SK-N-SH (cell line): Measurements from ENCODE around the gene RHBDD3. TPM values are rescaled to one million over a fixed set of nuclear protein-coding genes. Genes with fewer than 3 reads are reported as not detected.

Experiments
- CTCF ChIA-PET: fragments of 300-600, 350-600 bp; formaldehyde crosslinking; extraction: SDS; loops from one replicate; lab custom pipeline; 2021; lab: Yijun Ruan, JAX
- POLR2A ChIA-PET: fragments of 350-600 bp; sonication (Branson Sonifier 250); formaldehyde crosslinking; extraction: SDS; loops from one replicate; lab custom pipeline; 2020; ENCODE audit warnings: antibody characterized with exemption, inconsistent platforms; lab: Yijun Ruan, JAX
- DNase-seq: peaks from one replicate; pipeline ENCODE4 v3.0.0; 2012
- H2AFZ ChIP-seq: fragments of 200-600 bp; sonication (generic); 2 replicates; pipeline ENCODE4 v1.8.1; 2016; ENCODE audit warnings: antibody characterized with exemption, mild to moderate bottlenecking, low read depth
- H3F3A ChIP-seq: fragments of 200-600 bp; sonication (generic); replicated peaks from 2 replicates; pipeline ENCODE3; 2016; ENCODE audit warnings: antibody characterized with exemption, mild to moderate bottlenecking; ENCODE audit not compliant: insufficient read depth
- H3K27ac ChIP-seq, 2 experiments: fragments of 200-500 bp in 1 of 2; fragments of 200-600 bp in 1 of 2; sonication (Bioruptor generic) in 1 of 2; sonication (generic), shearing (Covaris generic) in 1 of 2; 2 replicates each; pipeline versions ENCODE4 v1.5.1 to v1.6.1; 2014 to 2016; ENCODE audit warnings: low read depth in 2 of 2, inconsistent platforms in 1 of 2, low read length in 1 of 2, mild to moderate bottlenecking in 1 of 2, mixed read lengths in 1 of 2
- H3K27me3 ChIP-seq: fragments of 200-600 bp; sonication (generic), shearing (Covaris generic); 2 replicates; pipeline ENCODE4 v1.6.1; 2016; ENCODE audit warnings: mixed run types; ENCODE audit not compliant: insufficient read depth
- H3K36me3 ChIP-seq, 2 experiments: fragments of 200-500 bp in 1 of 2; fragments of 200-600 bp in 1 of 2; sonication (Bioruptor generic) in 1 of 2; sonication (generic) in 1 of 2; replicated peaks in 1 of 2; 2 replicates each; pipeline versions ENCODE3 to v1.5.1; 2014 to 2016; ENCODE audit warnings: low read length in 1 of 2, mild to moderate bottlenecking in 1 of 2; ENCODE audit not compliant: insufficient read depth in 2 of 2, control insufficient read depth in 1 of 2
- H3K4me1 ChIP-seq, 2 experiments: fragments of 200-500 bp in 1 of 2; fragments of 200-600 bp in 1 of 2; sonication (Bioruptor generic) in 1 of 2; sonication (generic), shearing (Covaris generic) in 1 of 2; 2 replicates each; pipeline versions ENCODE4 v1.5.1 to v1.6.1; 2014 to 2016; ENCODE audit warnings: low read depth in 1 of 2, low read length in 1 of 2, mixed run types in 1 of 2; ENCODE audit not compliant: insufficient read depth in 2 of 2, control insufficient read depth in 1 of 2
- H3K4me2 ChIP-seq: fragments of 200-600 bp; sonication (generic), shearing (Covaris generic); 2 replicates; pipeline ENCODE4 v1.6.1; 2017; ENCODE audit warnings: mixed run types
- H3K4me3 ChIP-seq, 2 experiments: fragments of 200-500 bp in 1 of 2; fragments of 200-600 bp in 1 of 2; sonication (Bioruptor generic) in 1 of 2; sonication (generic), shearing (Covaris generic) in 1 of 2; 2 replicates each; pipeline versions ENCODE4 v1.5.1 to v1.8.1; 2014 to 2016; ENCODE audit warnings: low read depth in 2 of 2, inconsistent platforms in 1 of 2, low read length in 1 of 2, mild to moderate bottlenecking in 1 of 2, mixed read lengths in 1 of 2, moderate library complexity in 1 of 2
- H3K79me2 ChIP-seq: fragments of 200-600 bp; sonication (generic); 2 replicates; pipeline ENCODE4 v1.8.1; 2017; ENCODE audit warnings: mild to moderate bottlenecking; ENCODE audit not compliant: insufficient read depth
- H3K9ac ChIP-seq: fragments of 200-600 bp; sonication (generic); 2 replicates; pipeline ENCODE4 v1.6.1; 2017; ENCODE audit warnings: mixed run types
- H3K9me2 ChIP-seq: fragments of 200-600 bp; sonication (generic); 2 replicates; pipeline ENCODE4 v1.6.1; 2017; ENCODE audit warnings: mixed run types
- H3K9me3 ChIP-seq: fragments of 200-600 bp; sonication (generic); 2 replicates; pipeline ENCODE4 v1.6.1; 2017; ENCODE audit warnings: mixed run types, mild to moderate bottlenecking, moderate library complexity
- H4K20me1 ChIP-seq: fragments of 200-600 bp; sonication (generic); 2 replicates; pipeline ENCODE4 v1.6.1; 2017; ENCODE audit warnings: mild to moderate bottlenecking, mixed run types; ENCODE audit not compliant: insufficient read depth
- CHD2 ChIP-seq: fragments of 150-350 bp; IDR thresholded peaks from 2 replicates; pipeline ENCODE4 v1.6.1; 2018; ENCODE audit warnings: low read length; ENCODE audit not compliant: partially characterized antibody
- CTCF ChIP-seq: fragments of 200-600 bp; sonication (generic); IDR thresholded peaks from 2 replicates; pipeline ENCODE4 v1.6.1; 2017; ENCODE audit warnings: antibody characterized with exemption, mild to moderate bottlenecking, moderate library complexity
- ELF1 ChIP-seq: IDR thresholded peaks from 2 replicates; pipeline ENCODE4 v1.4.0; 2012
- EZH2phosphoT487 ChIP-seq: fragments of 200-600 bp; sonication (generic); IDR thresholded peaks from 2 replicates; pipeline ENCODE4 v1.6.1; 2017; ENCODE audit warnings: low read depth, mixed run types, mild to moderate bottlenecking, antibody characterized with exemption, moderate library complexity, borderline replicate concordance
- FOSL2 ChIP-seq: IDR thresholded peaks from 2 replicates; pipeline ENCODE4 v1.4.0; 2012; ENCODE audit warnings: low read depth, mild to moderate bottlenecking, moderate library complexity, borderline replicate concordance
- FOXM1 ChIP-seq: IDR thresholded peaks from 2 replicates; pipeline ENCODE4 v1.4.0; 2012; ENCODE audit warnings: low read depth, mild to moderate bottlenecking
- IRF3 ChIP-seq: fragments of 150-350 bp; IDR thresholded peaks from 2 replicates; pipeline ENCODE4 v1.6.1; 2016; ENCODE audit warnings: mild to moderate bottlenecking, low read depth, low read length
- MEF2A ChIP-seq: IDR thresholded peaks from 2 replicates; pipeline ENCODE4 v1.4.0; 2012; ENCODE audit warnings: low read depth, borderline replicate concordance
- NFIC ChIP-seq: IDR thresholded peaks from 2 replicates; pipeline ENCODE4 v1.4.0; 2012; ENCODE audit warnings: borderline replicate concordance
- NRF1 ChIP-seq: IDR thresholded peaks from 2 replicates; pipeline ENCODE4 v1.6.1; 2012; ENCODE audit warnings: low read depth, mild to moderate bottlenecking, low read length
- PBX3 ChIP-seq: IDR thresholded peaks from 2 replicates; pipeline ENCODE4; 2012
- POLR2AphosphoS5 ChIP-seq: IDR thresholded peaks from 2 replicates; pipeline ENCODE4 v1.6.1; 2012; ENCODE audit warnings: low read depth, low read length
- RCOR1 ChIP-seq: fragments of 150-350 bp; IDR thresholded peaks from 2 replicates; pipeline ENCODE4 v1.6.1; 2017; ENCODE audit warnings: antibody characterized with exemption, low read length
- RFX5 ChIP-seq: IDR thresholded peaks from 2 replicates; pipeline ENCODE4 v1.6.1; 2012; ENCODE audit warnings: mild to moderate bottlenecking, improper control_type of control experiment, low read length
- RXRA ChIP-seq: IDR thresholded peaks from 2 replicates; pipeline ENCODE4 v1.4.0; 2012; ENCODE audit warnings: low read depth, mild to moderate bottlenecking, borderline replicate concordance
- SIN3A ChIP-seq: IDR thresholded peaks from 2 replicates; pipeline ENCODE4 v1.6.1; 2012; ENCODE audit warnings: low read depth, mild to moderate bottlenecking, low read length, moderate library complexity, borderline replicate concordance
- USF1 ChIP-seq: IDR thresholded peaks from 2 replicates; pipeline ENCODE4 v1.4.0; 2012; ENCODE audit warnings: low read depth, borderline replicate concordance
- WGBS: methylation state at CpG from one replicate; pipeline ENCODE4 v1.1.6; 2017; ENCODE audit warnings: low lambda C conversion rate; 5-methylcytosine and 5-hydroxymethylcytosine counted together
- polyA plus RNA-seq, 3 experiments: library from polyadenylated mRNA; depleted of rRNA; stranded (reverse); fragments of >200 nt; gene quantifications; 2 replicates each; pipeline ENCODE4 v1.2.3, GENCODE V29; 2012

The RHBDD3 gene
- polyA plus RNA-seq, 1 of the 3 experiments (the other 2 are of a cell fraction), result 19.0 TPM

GRCh38 chr22:29215012-29215860, 52.5 kb downstream of the RHBDD3 start:
- POLR2A ChIA-PET, result no interaction called here
- no peak overlapping the region for H3K27ac ChIP-seq
- no peak overlapping the region for H3K4me2 ChIP-seq
- H3K79me2 ChIP-seq, result no peaks in the 10 kb centered on the region
- no peaks in the 10 kb centered on the region for H3K4me1 ChIP-seq
- H3K36me3 ChIP-seq, result no peaks in the 10 kb centered on the region
- peak; percentile 3 for DNase-seq
- CTCF ChIA-PET, result interaction anchor here (0.7 to 2.5 kb wide), 4 partner anchors 12 to 360 kb away, joined by 3 to 9 read pairs (median 4); no protein-coding TSS in a partner anchor
- H3F3A ChIP-seq, result no peaks in the 10 kb centered on the region
- no peaks in the 10 kb centered on the region for H4K20me1 ChIP-seq
- no peaks in the 10 kb centered on the region for H3K9me2 ChIP-seq
- no peaks in the 10 kb centered on the region for H3K27me3 ChIP-seq
- 70% methylated on average over 6 of the region's 14 CpGs for WGBS
- H3K9ac ChIP-seq, result no peak overlapping the region
- H3K9me3 ChIP-seq, result no peaks in the 10 kb centered on the region
- no peak overlapping the region for H2AFZ ChIP-seq
- no peak for TF ChIP-seq RXRA
- no peak for TF ChIP-seq POLR2AphosphoS5
- no peak for TF ChIP-seq USF1
- no peak for TF ChIP-seq CHD2
- TF ChIP-seq ELF1, result no peak
- no peak for TF ChIP-seq RCOR1
- TF ChIP-seq CTCF, result no peak
- no peak for TF ChIP-seq EZH2phosphoT487
- no peak for TF ChIP-seq RFX5
- TF ChIP-seq MEF2A, result no peak
- no peak for TF ChIP-seq PBX3
- TF ChIP-seq NRF1, result no peak
- TF ChIP-seq FOXM1, result no peak
- H3K4me3 ChIP-seq, result no peak overlapping the region

GRCh38 chr22:29214232-29214631, 53.5 kb downstream of the RHBDD3 start:
- 78% methylated on average over 6 of the region's 6 CpGs for WGBS
- no peak for TF ChIP-seq FOSL2
- TF ChIP-seq PBX3, result no peak
- TF ChIP-seq NFIC, result no peak
- no peak for TF ChIP-seq CHD2
- TF ChIP-seq SIN3A, result no peak
- TF ChIP-seq IRF3, result no peak
- TF ChIP-seq USF1, result no peak

More at GRCh38 chr22:29214232-29214631, 53.5 kb downstream of the RHBDD3 start:
- Histone ChIP-seq H3K9me2 (no peaks in the 10 kb centered on the region), H3K4me3 (no peak overlapping the region), H3K9ac (no peak overlapping the region), H3K9me3 (no peaks in the 10 kb centered on the region), H3F3A (no peaks in the 10 kb centered on the region), H3K36me3 (no peaks in the 10 kb centered on the region), H3K27me3 (no peaks in the 10 kb centered on the region), H2AFZ (no peak overlapping the region), H3K4me2 (no peak overlapping the region), H3K4me1 (no peaks in the 10 kb centered on the region; a peak in 1 of 4 replicates), H3K79me2 (no peaks in the 10 kb centered on the region), H4K20me1 (no peaks in the 10 kb centered on the region), H3K27ac (no peak overlapping the region)
- peak; percentile 13 for DNase-seq
- ChIA-PET CTCF (interaction anchor here (1.4 to 2.5 kb wide), 3 partner anchors 11 to 60 kb away, joined by 3 to 9 read pairs (median 4); no protein-coding TSS in a partner anchor), POLR2A (no interaction called here)
